GM23338 (cell line): ENCODE measurements around the gene VPS35. TPM values are rescaled to one million over a fixed set of nuclear protein-coding genes. Genes with fewer than 3 reads are reported as not detected.
"Not testable (repeated sequence)": the region's sequence is repeated elsewhere in the genome, so short reads cannot be mapped to it uniquely, and the experiment has no call there.

Source experiments
- ATAC-seq: fragments of 200-7000 bp; cut with Tn5 transposase; 3 replicates; pipeline ENCODE4 v1.9.1; 2020
- DNase-seq: peaks from one replicate; pipeline ENCODE4 v3.0.0-alpha.2; 2015; ENCODE audit warnings: low spot score
- H2AFZ ChIP-seq: fragments of 200-600 bp; sonication (generic); 2 replicates; pipeline ENCODE4 v1.8.0; 2016; ENCODE audit warnings: antibody characterized with exemption, mild to moderate bottlenecking, moderate library complexity
- H3F3A ChIP-seq: fragments of 200-600 bp; sonication (generic); replicated peaks from 2 replicates; pipeline ENCODE4 v1.8.0; 2017; ENCODE audit warnings: antibody characterized with exemption, mixed run types, low read depth
- H3K27ac ChIP-seq: fragments of 200-600 bp; sonication (generic); 2 replicates; pipeline ENCODE4 v1.6.1; 2016; ENCODE audit warnings: low read depth
- H3K27me3 ChIP-seq: fragments of 200-600 bp; sonication (generic); 2 replicates; pipeline ENCODE4 v1.8.0; 2016; ENCODE audit warnings: mild to moderate bottlenecking, mixed run types, moderate library complexity; ENCODE audit not compliant: insufficient read depth
- H3K36me3 ChIP-seq: fragments of 200-600 bp; sonication (generic); 2 replicates; pipeline ENCODE4 v1.8.0; 2016; ENCODE audit warnings: mild to moderate bottlenecking; ENCODE audit not compliant: insufficient read depth
- H3K4me1 ChIP-seq: fragments of 200-600 bp; sonication (generic); 2 replicates; pipeline ENCODE4 v1.8.0; 2016; ENCODE audit warnings: mild to moderate bottlenecking, moderate library complexity; ENCODE audit not compliant: insufficient read depth
- H3K4me2 ChIP-seq: fragments of 200-600 bp; sonication (generic); 2 replicates; pipeline ENCODE4 v1.7.1; 2017; ENCODE audit warnings: mixed run types
- H3K4me3 ChIP-seq: fragments of 200-600 bp; sonication (generic); 2 replicates; pipeline ENCODE4 v1.6.1; 2016; ENCODE audit warnings: mixed run types
- H3K79me2 ChIP-seq: fragments of 200-600 bp; sonication (generic); replicated peaks from 2 replicates; pipeline ENCODE4 v1.8.0; 2017; ENCODE audit warnings: mild to moderate bottlenecking; ENCODE audit not compliant: insufficient read depth
- H3K9me2 ChIP-seq: fragments of 200-600 bp; sonication (generic); 2 replicates; pipeline ENCODE4 v1.8.0; 2017; ENCODE audit not compliant: insufficient read depth
- H4K20me1 ChIP-seq: fragments of 200-600 bp; sonication (generic); replicated peaks from 2 replicates; pipeline ENCODE4 v1.8.0; 2017; ENCODE audit warnings: mild to moderate bottlenecking; ENCODE audit not compliant: insufficient read depth
- H3K27ac Mint-ChIP-seq: 2 replicates; pipeline ENCODE4 v1.8.0; 2020; ENCODE audit warnings: inconsistent platforms, mild to moderate bottlenecking, moderate library complexity, mixed read lengths
- H3K27me3 Mint-ChIP-seq: 3 replicates; pipeline ENCODE4 v1.8.0; 2022; ENCODE audit warnings: low read depth, mild to moderate bottlenecking, moderate library complexity, mixed read lengths, inconsistent platforms; ENCODE audit not compliant: insufficient read depth, poor library complexity
- H3K36me3 Mint-ChIP-seq: 3 replicates; pipeline ENCODE4 v1.8.0; 2021; ENCODE audit warnings: low read depth, mild to moderate bottlenecking, inconsistent platforms, moderate library complexity, mixed read lengths
- H3K4me1 Mint-ChIP-seq: 3 replicates; pipeline ENCODE4 v1.8.0; 2020; ENCODE audit warnings: mild to moderate bottlenecking, inconsistent platforms, mixed read lengths
- H3K4me3 Mint-ChIP-seq: 3 replicates; pipeline ENCODE4 v1.8.0; 2021; ENCODE audit warnings: moderate library complexity, mild to moderate bottlenecking, inconsistent platforms, mixed read lengths
- H3K9me3 Mint-ChIP-seq: 3 replicates; pipeline ENCODE4 v1.8.0; 2020; ENCODE audit warnings: moderate library complexity, mild to moderate bottlenecking, inconsistent platforms, mixed read lengths
- CTCF ChIP-seq, 2 experiments: fragments of 200-600 bp in 1 of 2; sonication (generic) in 1 of 2; conservative IDR thresholded peaks; 2 replicates each; pipeline versions ENCODE4 v1.5.1 to v1.6.1; 2016 to 2017; ENCODE audit warnings: antibody characterized with exemption in 2 of 2, low read depth in 2 of 2, mild to moderate bottlenecking in 2 of 2, moderate library complexity in 1 of 2
- NANOG ChIP-seq: IDR thresholded peaks from 2 replicates; pipeline ENCODE4 v1.6.1; 2016; ENCODE audit warnings: antibody characterized with exemption, borderline replicate concordance
- STAT1 ChIP-seq: IDR thresholded peaks from one replicate; pipeline ENCODE4 v1.6.1; 2016; ENCODE audit warnings: antibody characterized with exemption; ENCODE audit not compliant: unreplicated experiment
- polyA plus RNA-seq: library from polyadenylated mRNA; unstranded; fragments of >200 nt; fragmentation: Nextera tagmentation; extraction: Ambion mirVana; gene quantifications from 2 replicates; pipeline ENCODE4 v1.2.1, GENCODE V29; 2016
- total RNA-seq: library from RNA; depleted of rRNA; stranded (reverse); fragments of >200 nt; shearing (Covaris generic); gene quantifications from 2 replicates; pipeline ENCODE4 v1.2.3, GENCODE V29; 2014

VPS35 gene
- total and polyA plus RNA-seq, 2 experiments from 2014 or later, result 31.1 to 40.0 TPM

GRCh38 chr16:46681867-46682266 is 7.1 kb downstream of the VPS35 start:
- not testable (repeated sequence) for DNase-seq, H3K4me3 ChIP-seq, H3K9me2 ChIP-seq, H2AFZ ChIP-seq, H3F3A ChIP-seq, H3K9me3 Mint-ChIP-seq, ATAC-seq, H3K4me3 Mint-ChIP-seq, H3K27ac ChIP-seq, H3K4me1 Mint-ChIP-seq, H3K4me2 ChIP-seq, H3K27ac Mint-ChIP-seq, H3K27me3 ChIP-seq, H3K27me3 Mint-ChIP-seq
- peaks cover 35% of the 10 kb centered on the region for H3K36me3 Mint-ChIP-seq
- Histone ChIP-seq H3K4me1 (peaks cover 13% of the 10 kb centered on the region), H3K79me2 (peaks cover 64% of the 10 kb centered on the region), H3K36me3 (peaks cover 26% of the 10 kb centered on the region; the same call in 1 of the 2 replicates), H4K20me1 (peaks cover 24% of the 10 kb centered on the region)

- peaks cover 67% of the 10 kb centered on the region for H3K36me3 Mint-ChIP-seq
- H4K20me1 ChIP-seq, H2AFZ ChIP-seq, H3K27me3 Mint-ChIP-seq, H3K27ac Mint-ChIP-seq, H3K27ac ChIP-seq, H3K4me3 ChIP-seq, H3K4me1 Mint-ChIP-seq, H3K4me3 Mint-ChIP-seq, H3K4me2 ChIP-seq, H3K9me2 ChIP-seq, H3K4me1 ChIP-seq, DNase-seq, H3F3A ChIP-seq, H3K27me3 ChIP-seq, ATAC-seq, H3K9me3 Mint-ChIP-seq: not testable (repeated sequence)
- peaks cover 45% of the 10 kb centered on the region; the same call in 1 of the 2 replicates for H3K36me3 ChIP-seq
- H3K79me2 ChIP-seq, result peaks cover 25% of the 10 kb centered on the region
These were observed 11.0 kb downstream of the VPS35 start for GRCh38 chr16:46677943-46678342.

- H3K79me2 ChIP-seq, result 0 out of 2 replicates have a peak, but pooled peaks cover 8% of the 10 kb centered on the region
- Mint-ChIP-seq H3K4me1 (no peaks in the 10 kb centered on the region), H3K36me3 (peaks cover 76% of the 10 kb centered on the region), H3K9me3 (no peaks in the 10 kb centered on the region), H3K4me3 (no peak overlapping the region), H3K27me3 (no peaks in the 10 kb centered on the region), H3K27ac (no peak overlapping the region)
- no peaks in the 10 kb centered on the region for H3K4me1 ChIP-seq
- TF ChIP-seq NANOG (no peak), CTCF (conservative IDR thresholded peaks at IDR 0.05; ENCODE audit: low read depth in 2 of 2) (peak; percentile 94 to 98), STAT1 (no peak)
- no peaks in the 10 kb centered on the region; the same call in 1 of the 2 replicates for H4K20me1 ChIP-seq
- peaks cover 43% of the 10 kb centered on the region for H3K36me3 ChIP-seq
- DNase-seq, result peak; percentile 89
- H3K4me3 ChIP-seq, result no peak overlapping the region
- no peak overlapping the region for H2AFZ ChIP-seq
- no peaks in the 10 kb centered on the region; the same call in 1 of the 2 replicates for H3F3A ChIP-seq
- 0 out of 2 replicates have a peak overlapping the region, but pooled peaks have one; percentile 46 for H3K27ac ChIP-seq
- H3K9me2 ChIP-seq, result no peaks in the 10 kb centered on the region
- no peaks in the 10 kb centered on the region for H3K27me3 ChIP-seq
- H3K4me2 ChIP-seq, result no peak overlapping the region
- peak; percentile 100 for ATAC-seq
These were observed 15.5 kb downstream of the VPS35 start for GRCh38 chr16:46673320-46674013.
